IPS-NIHi7 (cell line): ENCODE data around the gene GAA.
"Not testable (repeated sequence)": the region's sequence is repeated elsewhere in the genome, so short reads cannot be mapped to it uniquely, and the experiment has no call there.

Experiments used
- DNase-seq: peaks from one replicate; pipeline ENCODE4 v3.0.0; 2012; ENCODE audit warnings: mixed read lengths; ENCODE audit errors: extremely low spot score

GAA gene

DNA sequence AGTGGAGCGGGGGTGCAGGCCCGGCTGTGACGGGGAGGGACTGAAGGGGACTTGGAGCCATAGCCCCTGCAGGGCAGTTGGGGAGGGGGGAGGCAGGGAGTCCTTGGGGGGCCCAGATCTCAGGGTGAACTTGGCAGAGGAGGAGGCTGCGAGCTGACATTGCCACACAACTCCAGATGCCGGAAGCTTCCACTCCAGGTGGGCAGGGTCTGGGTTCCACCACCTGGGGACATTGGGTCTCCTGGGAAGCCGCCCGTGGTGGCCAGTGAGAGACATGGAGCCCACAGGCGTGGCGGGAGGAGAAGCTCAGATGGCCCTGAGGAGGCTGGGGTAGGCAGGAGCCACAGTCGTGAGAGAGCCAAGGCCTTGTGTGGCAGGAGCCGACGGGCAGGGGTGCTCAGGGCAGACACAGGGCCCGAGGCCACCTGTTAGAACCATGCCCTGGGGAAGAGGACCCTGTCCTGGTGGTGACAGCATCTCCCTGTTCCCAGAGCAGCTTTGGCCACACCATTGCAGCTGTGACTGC, 18.2 kb upstream of the GAA start:
- no peak for DNase-seq

- no peak for DNase-seq
These were observed 16.6 kb upstream of the GAA start for GRCh38 chr17:80084773-80085172.

DNA sequence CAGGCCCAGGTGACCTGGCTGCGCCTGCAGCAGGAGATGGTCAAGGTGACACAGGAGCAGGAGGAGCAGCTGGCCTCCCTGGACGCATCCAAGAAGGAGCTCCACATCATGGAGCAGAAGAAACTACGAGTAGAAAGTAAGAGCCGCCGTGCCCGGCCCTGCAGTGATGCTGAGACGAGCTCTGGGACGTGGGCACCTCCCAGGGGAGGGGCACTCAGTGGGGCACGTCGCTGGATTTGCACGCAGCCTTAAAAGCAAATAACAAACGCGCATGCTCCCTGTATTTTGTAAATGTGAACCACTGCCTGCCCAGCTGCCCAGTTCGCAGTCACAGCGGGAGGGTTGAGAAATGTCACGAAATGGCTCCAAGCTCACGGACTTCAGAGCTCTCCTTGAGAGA, 15.3 kb upstream of the GAA start:
- DNase-seq, result no peak

DNA sequence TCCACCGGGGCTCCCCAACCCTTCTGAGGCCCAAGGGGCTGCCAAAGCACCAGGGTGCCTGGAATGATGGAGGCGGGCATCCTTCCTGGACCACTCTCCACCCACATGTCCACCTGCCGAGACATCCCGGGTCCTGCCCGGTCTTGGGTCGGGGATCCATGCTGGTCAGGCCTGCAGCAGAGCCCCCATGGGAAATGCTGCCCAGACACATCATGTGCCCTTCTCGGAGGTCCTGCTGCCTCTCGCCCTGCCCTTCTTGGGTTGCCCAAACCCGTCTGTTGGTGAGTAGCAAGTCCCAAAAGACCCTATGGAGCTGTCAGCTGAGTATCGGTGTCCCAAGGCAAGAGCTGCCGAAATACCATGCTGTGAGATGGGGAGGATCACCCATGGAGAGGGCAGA, 14.8 kb upstream of the GAA start:
- no peak for DNase-seq

DNA sequence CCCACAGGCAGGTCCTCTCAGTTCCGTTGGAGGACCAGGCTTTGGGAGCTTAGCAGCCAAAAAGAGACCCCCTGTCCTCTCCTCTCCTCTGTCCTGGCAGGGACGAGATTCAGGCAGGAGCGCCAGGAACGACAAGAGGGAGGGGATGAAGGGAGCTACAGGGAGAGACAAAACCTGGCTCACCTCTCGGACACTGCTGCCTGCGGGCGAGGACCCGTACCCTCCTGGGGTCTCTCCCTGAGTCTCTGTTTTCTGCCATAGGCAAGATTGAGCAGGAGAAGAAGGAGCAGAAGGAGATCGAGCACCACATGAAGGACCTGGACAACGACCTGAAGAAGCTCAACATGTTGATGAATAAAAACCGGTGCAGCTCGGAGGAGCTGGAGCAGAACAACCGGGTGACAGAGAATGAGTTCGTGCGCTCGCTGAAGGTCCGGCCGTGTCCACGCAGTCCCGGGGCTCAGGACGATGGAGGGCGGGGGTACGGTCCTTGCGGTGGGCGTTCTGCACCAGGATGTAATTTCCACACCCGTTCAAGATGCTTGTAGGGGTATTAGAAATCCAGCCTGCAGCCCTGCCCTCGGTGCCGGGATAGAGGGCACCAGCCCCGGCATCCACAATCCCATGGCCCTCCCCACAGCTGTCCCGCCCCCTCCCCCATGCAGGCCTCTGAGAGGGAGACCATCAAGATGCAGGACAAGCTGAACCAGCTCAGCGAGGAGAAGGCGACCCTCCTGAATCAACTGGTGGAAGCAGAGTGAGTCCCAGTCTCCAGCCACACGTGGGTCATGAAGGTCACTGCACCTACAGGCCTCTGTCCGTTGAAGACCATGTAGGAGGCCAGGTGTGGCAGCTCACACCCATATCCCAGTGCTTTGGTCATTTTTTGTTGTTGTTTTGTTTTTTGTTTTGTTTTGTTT, 13.8 kb upstream of the GAA start:
- no peak for DNase-seq

- no peak for DNase-seq
These were observed 11.6 kb upstream of the GAA start for GRCh38 chr17:80089762-80090161.

DNA sequence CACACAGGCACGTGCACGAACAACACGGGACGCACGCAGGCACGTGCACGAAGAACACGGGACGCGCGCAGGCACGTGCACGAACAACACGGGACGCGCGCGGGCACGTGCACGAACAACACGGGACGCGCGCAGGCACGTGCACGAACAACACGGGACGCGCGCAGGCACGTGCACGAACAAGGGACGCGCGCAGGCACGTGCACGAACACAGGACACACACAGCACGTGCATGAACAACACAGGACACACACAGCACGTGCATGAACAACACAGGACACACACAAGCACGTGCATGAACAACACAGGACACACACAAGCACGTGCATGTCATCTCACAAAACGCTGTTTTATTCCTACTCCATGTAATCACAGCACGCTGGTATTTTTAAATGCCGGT, 11.2 kb upstream of the GAA start:
- DNase-seq, result not testable (repeated sequence)

- no peak for DNase-seq
These were observed 10.0 kb upstream of the GAA start for GRCh38 chr17:80091376-80091775.

DNA sequence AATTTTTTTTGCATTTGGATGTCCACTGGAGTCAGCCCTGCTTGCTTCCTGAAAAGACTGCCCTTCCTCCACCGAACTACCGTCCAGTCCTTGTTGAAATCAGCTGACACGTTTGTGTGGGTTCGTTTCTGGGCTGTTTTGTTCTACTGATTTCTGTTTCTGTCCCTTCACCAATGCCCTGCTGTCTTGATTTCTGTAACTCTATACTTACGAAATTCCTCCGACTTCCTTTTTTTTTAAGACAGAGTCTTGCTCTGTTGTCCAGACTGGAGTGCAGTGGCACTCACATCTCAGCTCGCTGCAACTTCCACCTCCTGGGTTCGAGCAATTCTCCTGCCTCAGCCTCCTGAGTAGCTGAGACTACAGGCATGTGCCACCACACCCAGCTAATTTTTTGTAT, 8.4 kb upstream of the GAA start:
- DNase-seq, result no peak

GRCh38 chr17:80095038-80095843, 6.1 kb upstream of the GAA start:
- no peak for DNase-seq

GRCh38 chr17:80095844-80096475, 5.4 kb upstream of the GAA start:
- DNase-seq, result no peak

DNA sequence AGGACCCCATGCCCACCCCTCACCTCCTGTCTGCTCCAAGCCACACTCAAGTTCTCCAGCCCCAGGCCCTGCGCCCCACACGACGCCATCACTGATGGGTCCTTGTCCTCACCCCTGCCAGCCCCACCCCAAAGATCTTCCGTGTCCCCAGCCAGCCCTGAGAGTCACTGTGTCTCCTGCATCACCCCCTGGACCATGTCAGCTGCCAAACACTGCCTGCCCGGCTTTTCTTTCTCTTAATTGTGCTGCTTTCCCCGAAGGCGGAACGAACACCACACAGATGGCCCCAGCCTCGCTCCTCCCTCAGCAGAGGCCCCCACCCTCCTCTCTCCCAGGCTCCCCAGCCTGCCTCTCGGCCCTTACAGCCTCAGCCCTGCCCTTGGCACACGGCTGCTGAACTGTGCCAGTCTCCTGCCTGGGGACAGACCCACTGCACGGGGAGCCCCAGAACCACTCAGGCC, 4.8 kb upstream of the GAA start:
- DNase-seq, result no peak

DNA sequence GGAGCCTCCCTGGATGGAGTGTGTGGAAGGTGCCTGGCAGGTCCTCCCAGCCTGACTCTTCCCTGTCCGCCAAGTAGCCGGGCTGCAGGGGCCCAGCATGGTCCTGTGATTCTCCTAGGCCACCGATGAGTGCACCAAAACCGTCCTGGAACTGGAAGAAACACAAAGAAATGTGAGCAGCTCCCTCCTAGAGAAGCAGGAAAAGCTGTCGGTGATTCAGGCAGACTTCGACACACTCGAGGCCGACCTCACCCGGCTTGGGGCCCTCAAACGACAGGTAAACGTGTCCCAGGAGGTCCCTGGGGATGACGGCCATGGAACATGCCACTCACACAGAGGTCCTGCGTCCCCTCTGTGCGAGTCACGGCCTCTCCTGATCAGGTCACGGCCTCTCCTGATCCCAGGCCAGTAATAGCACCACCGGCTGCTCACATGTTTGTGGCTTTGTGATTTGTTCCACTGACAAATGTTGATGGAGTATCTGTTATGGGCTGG, 4.2 kb upstream of the GAA start:
- DNase-seq, result no peak

GRCh38 chr17:80097844-80098691, 3.3 kb upstream of the GAA start:
- DNase-seq, result no peak

GRCh38 chr17:80099291-80100034, 1.9 kb upstream of the GAA start:
- no peak for DNase-seq

DNA sequence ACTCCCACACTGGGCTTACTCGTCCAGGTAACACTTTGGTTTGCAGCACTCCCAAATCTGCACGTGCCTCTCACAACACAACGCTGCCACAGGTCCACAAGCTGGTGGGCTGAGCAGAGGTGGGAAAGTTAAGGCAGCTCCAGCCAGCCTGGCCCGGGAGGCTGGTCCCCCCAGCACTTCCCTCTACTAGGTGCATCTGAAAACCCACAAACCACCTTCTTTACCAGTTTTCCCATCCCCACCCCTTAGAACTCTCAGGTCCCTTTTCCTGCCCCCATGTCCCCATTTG, 1.4 kb upstream of the GAA start:
- DNase-seq, result no peak

DNA sequence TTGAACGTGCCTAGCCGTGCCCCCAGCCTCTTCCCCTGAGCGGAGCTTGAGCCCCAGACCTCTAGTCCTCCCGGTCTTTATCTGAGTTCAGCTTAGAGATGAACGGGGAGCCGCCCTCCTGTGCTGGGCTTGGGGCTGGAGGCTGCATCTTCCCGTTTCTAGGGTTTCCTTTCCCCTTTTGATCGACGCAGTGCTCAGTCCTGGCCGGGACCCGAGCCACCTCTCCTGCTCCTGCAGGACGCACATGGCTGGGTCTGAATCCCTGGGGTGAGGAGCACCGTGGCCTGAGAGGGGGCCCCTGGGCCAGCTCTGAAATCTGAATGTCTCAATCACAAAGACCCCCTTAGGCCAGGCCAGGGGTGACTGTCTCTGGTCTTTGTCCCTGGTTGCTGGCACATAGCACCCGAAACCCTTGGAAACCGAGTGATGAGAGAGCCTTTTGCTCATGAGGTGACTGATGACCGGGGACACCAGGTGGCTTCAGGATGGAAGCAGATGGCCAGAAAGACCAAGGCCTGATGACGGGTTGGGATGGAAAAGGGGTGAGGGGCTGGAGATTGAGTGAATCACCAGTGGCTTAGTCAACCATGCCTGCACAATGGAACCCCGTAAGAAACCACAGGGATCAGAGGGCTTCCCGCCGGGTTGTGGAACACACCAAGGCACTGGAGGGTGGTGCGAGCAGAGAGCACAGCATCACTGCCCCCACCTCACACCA, 724 bp downstream of the GAA start:
- DNase-seq, result peak; percentile 46

DNA sequence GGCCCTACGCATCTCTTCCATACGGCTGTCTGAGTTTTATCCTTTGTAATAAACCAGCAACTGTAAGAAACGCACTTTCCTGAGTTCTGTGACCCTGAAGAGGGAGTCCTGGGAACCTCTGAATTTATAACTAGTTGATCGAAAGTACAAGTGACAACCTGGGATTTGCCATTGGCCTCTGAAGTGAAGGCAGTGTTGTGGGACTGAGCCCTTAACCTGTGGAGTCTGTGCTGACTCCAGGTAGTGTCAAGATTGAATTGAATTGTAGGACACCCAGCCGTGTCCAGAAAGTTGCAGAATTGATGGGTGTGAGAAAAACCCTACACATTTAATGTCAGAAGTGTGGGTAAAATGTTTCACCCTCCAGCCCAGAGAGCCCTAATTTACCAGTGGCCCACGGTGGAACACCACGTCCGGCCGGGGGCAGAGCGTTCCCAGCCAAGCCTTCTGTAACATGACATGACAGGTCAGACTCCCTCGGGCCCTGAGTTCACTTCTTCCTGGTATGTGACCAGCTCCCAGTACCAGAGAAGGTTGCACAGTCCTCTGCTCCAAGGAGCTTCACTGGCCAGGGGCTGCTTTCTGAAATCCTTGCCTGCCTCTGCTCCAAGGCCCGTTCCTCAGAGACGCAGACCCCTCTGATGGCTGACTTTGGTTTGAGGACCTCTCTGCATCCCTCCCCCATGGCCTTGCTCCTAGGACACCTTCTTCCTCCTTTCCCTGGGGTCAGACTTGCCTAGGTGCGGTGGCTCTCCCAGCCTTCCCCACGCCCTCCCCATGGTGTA, 1.5 kb downstream of the GAA start:
- DNase-seq, result no peak

- DNase-seq, result no peak
These were observed 2.2 kb downstream of the GAA start for GRCh38 chr17:80103449-80104085.
